HepG2 (cell line): ENCODE measurements around the gene FBXO7. TPM values are rescaled to one million over a fixed set of nuclear protein-coding genes. Genes with fewer than 3 reads are reported as not detected.

Experiments used
- BRCA1 ChIP-seq: sonication (generic); formaldehyde crosslinking; IDR thresholded peaks from 2 replicates; pipeline ENCODE4 v1.4.0; 2020; ENCODE audit warnings: missing genetic modification reagents
- ETV6 ChIP-seq: sonication (generic); formaldehyde crosslinking; conservative IDR thresholded peaks from 2 replicates; pipeline ENCODE4 v1.4.0; 2020; ENCODE audit warnings: missing genetic modification reagents
- FIP1L1 ChIP-seq: fragments of 200-400 bp; formaldehyde crosslinking; IDR thresholded peaks from 2 replicates; pipeline ENCODE4 v1.6.1; 2018; ENCODE audit warnings: low read depth, mild to moderate bottlenecking, low read length, moderate library complexity, borderline replicate concordance; ENCODE audit not compliant: insufficient read depth
- GFI1 ChIP-seq: sonication (generic); formaldehyde crosslinking; IDR thresholded peaks from 2 replicates; pipeline ENCODE4 v1.5.0; 2020; ENCODE audit warnings: missing genetic modification reagents, mild to moderate bottlenecking, borderline replicate concordance
- NR2F6 ChIP-seq, 2 experiments: IDR thresholded peaks; 2 replicates each; pipeline ENCODE4 v1.6.1; 2016; ENCODE audit warnings: antibody characterized with exemption in 1 of 2, mild to moderate bottlenecking in 1 of 2
- PAX8 ChIP-seq: sonication (generic); formaldehyde crosslinking; IDR thresholded peaks from 2 replicates; pipeline ENCODE4 v1.8.0; 2022; ENCODE audit warnings: mild to moderate bottlenecking, missing genetic modification reagents, borderline replicate concordance
- PITX1 ChIP-seq: sonication (generic); formaldehyde crosslinking; IDR thresholded peaks from 2 replicates; pipeline ENCODE4 v1.5.1; 2020; ENCODE audit warnings: mild to moderate bottlenecking, missing genetic modification reagents
- SIX1 ChIP-seq: sonication (generic); formaldehyde crosslinking; IDR thresholded peaks from 2 replicates; pipeline ENCODE4 v1.4.0; 2020; ENCODE audit warnings: missing genetic modification reagents, borderline replicate concordance
- SMAD9 ChIP-seq: sonication (generic); formaldehyde crosslinking; IDR thresholded peaks from 2 replicates; pipeline ENCODE4 v1.5.1; 2020; ENCODE audit warnings: mild to moderate bottlenecking, missing genetic modification reagents
- SMARCE1 ChIP-seq: fragments of 450-650 bp; IDR thresholded peaks from 2 replicates; pipeline ENCODE4 v1.6.1; 2017; ENCODE audit warnings: borderline replicate concordance
- WIZ ChIP-seq: sonication (generic); formaldehyde crosslinking; IDR thresholded peaks from 2 replicates; pipeline ENCODE4 v1.5.1; 2020; ENCODE audit warnings: mild to moderate bottlenecking, missing genetic modification reagents
- ZNF10 ChIP-seq: sonication (generic); formaldehyde crosslinking; IDR thresholded peaks from 2 replicates; pipeline ENCODE4 v1.4.0; 2020; ENCODE audit warnings: mild to moderate bottlenecking, low read depth, missing genetic modification reagents, borderline replicate concordance
- ZNF17 ChIP-seq: sonication (generic); formaldehyde crosslinking; IDR thresholded peaks from 2 replicates; pipeline ENCODE4 v1.5.0; 2020; ENCODE audit warnings: mild to moderate bottlenecking, missing genetic modification reagents
- ZNF280D ChIP-seq: sonication (generic); formaldehyde crosslinking; IDR thresholded peaks from 2 replicates; pipeline ENCODE4 v1.5.1; 2020; ENCODE audit warnings: mild to moderate bottlenecking, missing genetic modification reagents
- ZNF34 ChIP-seq: sonication (generic); formaldehyde crosslinking; IDR thresholded peaks from 2 replicates; pipeline ENCODE4 v1.4.0; 2020; ENCODE audit warnings: mild to moderate bottlenecking, missing genetic modification reagents, borderline replicate concordance
- ZNF501 ChIP-seq: sonication (generic); formaldehyde crosslinking; IDR thresholded peaks from 2 replicates; pipeline ENCODE4 v1.5.1; 2020; ENCODE audit warnings: mild to moderate bottlenecking, moderate library complexity, missing genetic modification reagents
- ZNF547 ChIP-seq: sonication (generic); formaldehyde crosslinking; IDR thresholded peaks from 2 replicates; pipeline ENCODE4 v1.5.1; 2020; ENCODE audit warnings: mild to moderate bottlenecking, missing genetic modification reagents
- ZNF780A ChIP-seq: sonication (generic); formaldehyde crosslinking; IDR thresholded peaks from 2 replicates; pipeline ENCODE4 v1.8.0; 2022; ENCODE audit warnings: mild to moderate bottlenecking, missing genetic modification reagents, moderate library complexity
- polyA plus RNA-seq, 8 experiments: library from polyadenylated mRNA; depleted of rRNA in 3 of 8; stranded (reverse) in 7 of 8; unstranded in 1 of 8; fragments of >200 nt; fragmentation: Illumina TruSeq in 4 of 8; extraction: Trizol in 4 of 8; gene quantifications; 2 replicates each; pipeline versions ENCODE4 v1.2.1 to v1.2.3, GENCODE V29; 2011 to 2016; ENCODE audit warnings: low read depth in 4 of 8, missing spikeins in 1 of 8, mixed read lengths in 1 of 8; ENCODE audit not compliant: insufficient read depth in 1 of 8
- total RNA-seq, 5 experiments: library from RNA; depleted of rRNA; stranded (reverse); fragments of >200 nt; fragmentation: Illumina TruSeq; extraction: Trizol; gene quantifications; 2 replicates each; pipeline ENCODE4 v1.2.3, GENCODE V29; 2016; ENCODE audit warnings: low read depth in 1 of 5
- TF ChIP-seq, protein P1 (sequence below): sonication (generic); formaldehyde crosslinking; IDR thresholded peaks from 2 replicates; pipeline ENCODE4 v1.4.0; 2020; ENCODE audit warnings: mild to moderate bottlenecking, missing genetic modification reagents, borderline replicate concordance

The FBXO7 gene
- total and polyA plus RNA-seq, 2 of the 13 experiments (the other 11 are each of a cell fraction or from before 2014, with no cell fraction given), result 105 to 172 TPM

- TF ChIP-seq PAX8 (no peak), NR2F6 (IDR thresholded peaks at IDR 0.05) (no peak), NR2F6 (CRISPR knock-in tag; IDR thresholded peaks at IDR 0.05) (0 out of 2 replicates have a peak, but pooled peaks have one; percentile 38), SMAD9 (CRISPR knock-in tag) (no peak), SIX1 (CRISPR knock-in tag) (no peak; the same call in 1 of the 2 replicates), PITX1 (CRISPR knock-in tag) (0 out of 2 replicates have a peak, but pooled peaks have one; percentile 6), GFI1 (CRISPR knock-in tag) (peak; percentile 35; the same call in 1 of the 2 replicates), ETV6 (CRISPR knock-in tag) (no peak), ZNF501 (peak; percentile 73; the same call in 1 of the 2 replicates), ZNF280D (CRISPR knock-in tag) (no peak), ZNF547 (peak; percentile 79), ZNF34 (0 out of 2 replicates have a peak, but pooled peaks have one; percentile 23), WIZ (no peak), ZNF780A (CRISPR knock-in tag) (peak; percentile 10; the same call in 1 of the 2 replicates), SMARCE1 (no peak), BRCA1 (CRISPR knock-in tag) (0 out of 2 replicates have a peak, but pooled peaks have one; percentile 47), FIP1L1 (no peak), ZNF10 (CRISPR knock-in tag) (no peak), ZNF17 (CRISPR knock-in tag) (0 out of 2 replicates have a peak, but pooled peaks have one; percentile 62)
- TF ChIP-seq, protein P1, sequence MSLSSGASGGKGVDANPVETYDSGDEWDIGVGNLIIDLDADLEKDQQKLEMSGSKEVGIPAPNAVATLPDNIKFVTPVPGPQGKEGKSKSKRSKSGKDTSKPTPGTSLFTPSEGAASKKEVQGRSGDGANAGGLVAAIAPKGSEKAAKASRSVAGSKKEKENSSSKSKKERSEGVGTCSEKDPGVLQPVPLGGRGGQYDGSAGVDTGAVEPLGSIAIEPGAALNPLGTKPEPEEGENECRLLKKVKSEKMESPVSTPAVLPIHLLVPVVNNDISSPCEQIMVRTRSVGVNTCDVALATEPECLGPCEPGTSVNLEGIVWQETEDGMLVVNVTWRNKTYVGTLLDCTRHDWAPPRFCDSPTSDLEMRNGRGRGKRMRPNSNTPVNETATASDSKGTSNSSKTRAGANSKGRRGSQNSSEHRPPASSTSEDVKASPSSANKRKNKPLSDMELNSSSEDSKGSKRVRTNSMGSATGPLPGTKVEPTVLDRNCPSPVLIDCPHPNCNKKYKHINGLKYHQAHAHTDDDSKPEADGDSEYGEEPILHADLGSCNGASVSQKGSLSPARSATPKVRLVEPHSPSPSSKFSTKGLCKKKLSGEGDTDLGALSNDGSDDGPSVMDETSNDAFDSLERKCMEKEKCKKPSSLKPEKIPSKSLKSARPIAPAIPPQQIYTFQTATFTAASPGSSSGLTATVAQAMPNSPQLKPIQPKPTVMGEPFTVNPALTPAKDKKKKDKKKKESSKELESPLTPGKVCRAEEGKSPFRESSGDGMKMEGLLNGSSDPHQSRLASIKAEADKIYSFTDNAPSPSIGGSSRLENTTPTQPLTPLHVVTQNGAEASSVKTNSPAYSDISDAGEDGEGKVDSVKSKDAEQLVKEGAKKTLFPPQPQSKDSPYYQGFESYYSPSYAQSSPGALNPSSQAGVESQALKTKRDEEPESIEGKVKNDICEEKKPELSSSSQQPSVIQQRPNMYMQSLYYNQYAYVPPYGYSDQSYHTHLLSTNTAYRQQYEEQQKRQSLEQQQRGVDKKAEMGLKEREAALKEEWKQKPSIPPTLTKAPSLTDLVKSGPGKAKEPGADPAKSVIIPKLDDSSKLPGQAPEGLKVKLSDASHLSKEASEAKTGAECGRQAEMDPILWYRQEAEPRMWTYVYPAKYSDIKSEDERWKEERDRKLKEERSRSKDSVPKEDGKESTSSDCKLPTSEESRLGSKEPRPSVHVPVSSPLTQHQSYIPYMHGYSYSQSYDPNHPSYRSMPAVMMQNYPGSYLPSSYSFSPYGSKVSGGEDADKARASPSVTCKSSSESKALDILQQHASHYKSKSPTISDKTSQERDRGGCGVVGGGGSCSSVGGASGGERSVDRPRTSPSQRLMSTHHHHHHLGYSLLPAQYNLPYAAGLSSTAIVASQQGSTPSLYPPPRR (CRISPR knock-in tag), result peak; percentile 55
Measured at GRCh38 chr22:32474635-32475467, at the start of gene FBXO7 (continued).
